Fibroblast of lung (primary cell): ENCODE measurements around the gene PLEKHJ1. TPM values are rescaled to one million over a fixed set of nuclear protein-coding genes. Genes with fewer than 3 reads are reported as not detected.
A peak's percentile ranks its signal among the peaks of the same experiment; 100 is the strongest.

Experiments used
- DNase-seq, 2 donors: peaks; one replicate each; pipeline versions ENCODE4 v3.0.0 to v3.0.0-alpha.2; 2010; ENCODE audit warnings: low read depth in 2 of 2
- H2AFZ ChIP-seq: 2 replicates; pipeline ENCODE4 v1.5.1; 2012; ENCODE audit warnings: low read length, control low read depth, inconsistent platforms
- H3K27ac ChIP-seq: 2 replicates; pipeline ENCODE4 v1.5.1; 2011; ENCODE audit warnings: low read length, control low read depth; ENCODE audit not compliant: insufficient read depth
- H3K27me3 ChIP-seq: 2 replicates; pipeline ENCODE4 v1.5.1; 2011; ENCODE audit warnings: mild to moderate bottlenecking, low read length; ENCODE audit not compliant: control insufficient read depth, insufficient read depth
- H3K36me3 ChIP-seq: 2 replicates; pipeline ENCODE4 v1.5.1; 2011; ENCODE audit warnings: low read length; ENCODE audit not compliant: control insufficient read depth, insufficient read depth
- H3K4me1 ChIP-seq: 2 replicates; pipeline ENCODE4 v1.5.1; 2011; ENCODE audit warnings: low read length; ENCODE audit not compliant: control insufficient read depth, insufficient read depth; ENCODE audit errors: extremely low read depth
- H3K4me2 ChIP-seq: 2 replicates; pipeline ENCODE4 v1.5.1; 2011; ENCODE audit warnings: low read length, control low read depth; ENCODE audit not compliant: insufficient read depth; ENCODE audit errors: extremely low read depth
- H3K4me3 ChIP-seq, 4 experiments: fragments of 200-600 bp in 1 of 4; sonication (generic) in 1 of 4; replicated peaks in 1 of 4; 2 replicates each; pipeline ENCODE4 v1.5.1; 2011 to 2016; ENCODE audit warnings: low read length in 4 of 4, low read depth in 3 of 4, mild to moderate bottlenecking in 3 of 4, control low read depth in 2 of 4, inconsistent platforms in 1 of 4, mixed read lengths in 1 of 4; ENCODE audit not compliant: insufficient read depth in 1 of 4; ENCODE audit errors: control extremely low read depth in 1 of 4
- H3K79me2 ChIP-seq: 2 replicates; pipeline ENCODE4 v1.5.1; 2012; ENCODE audit warnings: mild to moderate bottlenecking, low read length, inconsistent platforms; ENCODE audit not compliant: control insufficient read depth, insufficient read depth
- H3K9ac ChIP-seq: 2 replicates; pipeline ENCODE4 v1.5.1; 2011; ENCODE audit warnings: mild to moderate bottlenecking, low read length, control low read depth; ENCODE audit not compliant: insufficient read depth
- H3K9me3 ChIP-seq: 2 replicates; pipeline ENCODE4 v1.5.1; 2012; ENCODE audit warnings: low read depth, low read length; ENCODE audit not compliant: control insufficient read depth, insufficient read depth
- H4K20me1 ChIP-seq: 2 replicates; pipeline ENCODE4 v1.5.1; 2011; ENCODE audit warnings: low read length; ENCODE audit not compliant: control insufficient read depth, insufficient read depth; ENCODE audit errors: extremely low read depth
- EZH2 ChIP-seq: IDR thresholded peaks from 2 replicates; pipeline ENCODE4 v1.5.1; 2012; ENCODE audit warnings: low read length, control low read depth, mild to moderate bottlenecking; ENCODE audit errors: missing control alignments
- polyA plus RNA-seq, 2 donors: library from polyadenylated mRNA; depleted of rRNA in 1 of 2; stranded (reverse) in 1 of 2; unstranded in 1 of 2; fragments of >200 nt; gene quantifications; 2 replicates each; pipeline ENCODE4 v1.2.1, GENCODE V29; 2011 to 2012; ENCODE audit warnings: missing spikeins in 1 of 2
- total RNA-seq: library from RNA; depleted of rRNA; stranded (reverse); fragments of >200 nt; gene quantifications from 2 replicates; pipeline ENCODE4 v1.2.1, GENCODE V29; 2014
- TF ChIP-seq, protein P1 (sequence below), 2 donors: IDR thresholded peaks in 1 of 2; conservative IDR thresholded peaks in 1 of 2; 1 replicate in 1 of 2; 2 replicates in 1 of 2; pipeline ENCODE4 v1.5.1; 2011 to 2012; ENCODE audit warnings: low read length in 2 of 2, control low read depth in 1 of 2, inconsistent platforms in 1 of 2, low read depth in 1 of 2, mild to moderate bottlenecking in 1 of 2

PLEKHJ1 gene
- total and polyA plus RNA-seq, 2 donors (not counting 1 experiment from before 2014, with no cell fraction given), result 34.9 to 61.3 TPM

DNA sequence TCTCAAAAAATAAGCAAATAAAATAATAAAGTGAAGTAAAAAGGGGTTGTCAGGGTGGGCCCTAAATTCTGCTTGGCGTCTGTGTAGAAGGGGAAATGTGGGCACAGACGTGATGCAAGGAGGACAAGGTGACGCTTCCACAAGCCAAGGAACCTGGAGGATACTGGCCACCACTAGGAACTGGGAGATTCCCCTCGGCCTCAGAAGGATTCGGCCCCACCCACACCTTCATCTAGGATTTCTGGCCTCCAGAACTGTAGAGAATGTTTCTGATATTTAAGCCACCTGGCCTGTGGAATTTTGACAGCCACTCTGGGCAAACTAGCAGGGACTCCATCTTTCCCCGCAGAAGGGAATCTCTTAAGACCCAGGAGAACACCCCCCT, 1.1 kb downstream of the PLEKHJ1 start:
- H3K9ac ChIP-seq, result peak overlapping the region; percentile 88
- DNase-seq, result no peak
- peaks cover 69% of the 10 kb centered on the region for H3K79me2 ChIP-seq
- peak overlapping the region; percentile 76 to 92 (median 86) for H3K4me3 ChIP-seq
- H3K36me3 ChIP-seq, result peaks cover 22% of the 10 kb centered on the region
- H2AFZ ChIP-seq, result no peak overlapping the region
- H3K4me1 ChIP-seq, result peaks cover 7% of the 10 kb centered on the region
- H3K9me3 ChIP-seq, result no peaks in the 10 kb centered on the region
- TF ChIP-seq, protein P1, sequence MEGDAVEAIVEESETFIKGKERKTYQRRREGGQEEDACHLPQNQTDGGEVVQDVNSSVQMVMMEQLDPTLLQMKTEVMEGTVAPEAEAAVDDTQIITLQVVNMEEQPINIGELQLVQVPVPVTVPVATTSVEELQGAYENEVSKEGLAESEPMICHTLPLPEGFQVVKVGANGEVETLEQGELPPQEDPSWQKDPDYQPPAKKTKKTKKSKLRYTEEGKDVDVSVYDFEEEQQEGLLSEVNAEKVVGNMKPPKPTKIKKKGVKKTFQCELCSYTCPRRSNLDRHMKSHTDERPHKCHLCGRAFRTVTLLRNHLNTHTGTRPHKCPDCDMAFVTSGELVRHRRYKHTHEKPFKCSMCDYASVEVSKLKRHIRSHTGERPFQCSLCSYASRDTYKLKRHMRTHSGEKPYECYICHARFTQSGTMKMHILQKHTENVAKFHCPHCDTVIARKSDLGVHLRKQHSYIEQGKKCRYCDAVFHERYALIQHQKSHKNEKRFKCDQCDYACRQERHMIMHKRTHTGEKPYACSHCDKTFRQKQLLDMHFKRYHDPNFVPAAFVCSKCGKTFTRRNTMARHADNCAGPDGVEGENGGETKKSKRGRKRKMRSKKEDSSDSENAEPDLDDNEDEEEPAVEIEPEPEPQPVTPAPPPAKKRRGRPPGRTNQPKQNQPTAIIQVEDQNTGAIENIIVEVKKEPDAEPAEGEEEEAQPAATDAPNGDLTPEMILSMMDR (conservative IDR thresholded peaks at IDR 0.05 in 1 of 2, IDR thresholded peaks at IDR 0.05 in 1 of 2; ENCODE audit: low read depth in 1 of 2, low read length in 2 of 2), result no peak
- no peak for TF ChIP-seq EZH2
- no peaks in the 10 kb centered on the region for H3K27me3 ChIP-seq
- H3K4me2 ChIP-seq, result peak overlapping the region; percentile 77
- H3K27ac ChIP-seq, result peak overlapping the region; percentile 84
- H4K20me1 ChIP-seq, result no peaks in the 10 kb centered on the region

DNA sequence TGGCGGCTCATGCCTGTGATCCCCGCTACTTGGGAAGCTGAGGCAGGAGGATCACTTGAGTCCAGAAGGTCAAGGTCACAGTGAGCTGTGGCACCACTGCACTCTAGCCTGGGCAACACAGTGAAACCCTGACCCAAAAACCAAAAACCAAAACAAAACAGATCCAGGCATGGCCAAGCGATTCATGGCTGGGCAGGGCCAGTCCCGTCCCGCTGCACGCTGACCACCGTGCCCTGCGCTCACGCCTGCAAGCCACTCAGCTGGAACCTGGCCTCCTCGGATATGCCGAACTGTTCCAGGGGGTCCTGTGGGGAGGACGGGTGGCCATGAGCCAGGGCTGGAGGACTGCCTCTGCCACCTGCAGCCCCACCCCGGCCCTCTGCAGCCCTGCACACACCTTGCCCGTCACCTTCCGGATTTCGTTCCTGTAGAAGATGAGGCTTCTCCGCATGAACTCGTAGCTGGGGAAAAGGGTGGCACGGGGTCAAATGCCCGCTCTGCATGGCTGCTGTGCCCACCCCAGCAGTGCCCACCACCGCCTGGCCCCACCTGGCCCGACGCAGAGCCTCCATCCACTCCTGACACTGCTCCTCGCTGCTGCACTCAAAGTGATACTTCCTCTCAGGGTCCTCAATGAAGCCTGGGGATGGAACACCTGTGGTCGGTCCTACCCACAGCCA, 2.4 kb downstream of the PLEKHJ1 start:
- DNase-seq, result no peak
- H3K4me1 ChIP-seq, result peaks cover 7% of the 10 kb centered on the region
- no peak overlapping the region for H3K27ac ChIP-seq
- no peak overlapping the region for H2AFZ ChIP-seq
- TF ChIP-seq, protein P1 (conservative IDR thresholded peaks at IDR 0.05 in 1 of 2, IDR thresholded peaks at IDR 0.05 in 1 of 2; ENCODE audit: low read depth in 1 of 2, low read length in 2 of 2), result no peak
- no peak for TF ChIP-seq EZH2
- peak overlapping the region; percentile 18 for H3K4me2 ChIP-seq
- H3K27me3 ChIP-seq, result no peaks in the 10 kb centered on the region
- peaks cover 57% of the 10 kb centered on the region for H3K79me2 ChIP-seq
- H3K9me3 ChIP-seq, result no peaks in the 10 kb centered on the region
- H3K4me3 ChIP-seq, result no peak overlapping the region
- H3K9ac ChIP-seq, result no peak overlapping the region
- no peaks in the 10 kb centered on the region for H4K20me1 ChIP-seq
- H3K36me3 ChIP-seq, result peaks cover 30% of the 10 kb centered on the region

DNA sequence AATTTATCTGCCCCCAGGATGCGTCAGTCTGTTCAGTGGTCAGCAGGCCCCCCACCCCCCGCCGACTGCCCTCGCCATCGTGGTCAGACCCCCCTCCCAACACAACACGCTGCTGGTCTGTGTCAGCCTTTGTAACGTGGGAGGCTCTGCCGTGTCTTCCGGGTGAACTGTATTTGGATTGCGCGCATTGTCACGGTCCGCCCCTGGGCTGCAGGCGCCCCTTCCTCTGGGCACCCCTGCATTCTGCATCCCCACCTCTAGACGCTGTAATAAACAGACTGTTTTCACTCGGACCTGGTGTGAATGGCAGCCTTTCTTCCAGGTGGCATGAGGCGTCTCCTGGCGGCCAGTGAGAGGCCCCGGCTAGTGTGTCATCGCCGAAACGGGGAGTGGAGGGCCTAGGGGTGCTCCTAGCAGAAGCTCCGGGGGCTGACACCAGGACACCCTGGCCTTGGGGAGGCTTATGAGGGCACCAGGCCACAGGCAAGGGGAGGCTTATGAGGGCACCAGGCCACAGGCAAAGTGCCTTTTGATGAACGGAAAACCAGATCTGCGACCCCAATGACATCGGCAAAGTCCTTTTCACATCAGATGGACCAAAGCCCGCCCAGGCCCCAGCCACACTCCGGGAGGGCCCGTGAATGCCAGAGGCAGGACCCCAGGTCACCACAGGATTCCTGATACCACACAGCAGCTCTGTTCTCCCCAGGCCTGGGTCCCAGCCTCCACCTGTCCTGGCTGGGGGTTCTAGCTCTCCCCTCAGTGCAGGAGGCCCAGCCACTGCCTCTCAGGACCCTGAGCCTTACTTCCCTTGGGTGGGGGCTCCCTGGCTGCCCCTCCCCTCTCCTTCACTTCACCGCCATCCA, 3.6 kb downstream of the PLEKHJ1 start:
- H3K27ac ChIP-seq, result no peak overlapping the region
- H4K20me1 ChIP-seq, result no peaks in the 10 kb centered on the region
- H3K27me3 ChIP-seq, result no peaks in the 10 kb centered on the region
- H3K79me2 ChIP-seq, result peaks cover 45% of the 10 kb centered on the region
- TF ChIP-seq, protein P1 (conservative IDR thresholded peaks at IDR 0.05 in 1 of 2, IDR thresholded peaks at IDR 0.05 in 1 of 2; ENCODE audit: low read depth in 1 of 2, low read length in 2 of 2), result no peak
- TF ChIP-seq EZH2, result no peak
- no peak overlapping the region for H2AFZ ChIP-seq
- H3K9me3 ChIP-seq, result no peaks in the 10 kb centered on the region
- no peak overlapping the region for H3K4me2 ChIP-seq
- no peak overlapping the region for H3K4me3 ChIP-seq
- H3K4me1 ChIP-seq, result peaks cover under 1% of the 10 kb centered on the region
- peaks cover 35% of the 10 kb centered on the region for H3K36me3 ChIP-seq
- no peak overlapping the region for H3K9ac ChIP-seq
- no peak for DNase-seq
